ENCODE data around the gene FCHO1.
A peak's percentile ranks its signal among the peaks of the same experiment; 100 is the strongest.
"Not testable (repeated sequence)": the region's sequence is repeated elsewhere in the genome, so short reads cannot be mapped to it uniquely, and the experiment has no call there.

The FCHO1 gene

GRCh38 chr19:17762505-17763229, 11.4 kb downstream of the FCHO1 start:
- DNase-seq (ENCODE audit: low read depth) = no peak

GRCh38 chr19:17764348-17764747, 13.1 kb downstream of the FCHO1 start:
- DNase-seq (ENCODE audit: low read depth) = no peak

GRCh38 chr19:17765069-17765618, 13.9 kb downstream of the FCHO1 start:
- no peak for DNase-seq (ENCODE audit: low read depth)

GRCh38 chr19:17766543-17767131, 15.4 kb downstream of the FCHO1 start:
- peak; percentile 35 for DNase-seq (ENCODE audit: low read depth)

GRCh38 chr19:17767559-17767958, 16.3 kb downstream of the FCHO1 start:
- no peak for DNase-seq (ENCODE audit: low read depth)

GRCh38 chr19:17770613-17771012, 19.3 kb downstream of the FCHO1 start:
- no peak for DNase-seq (ENCODE audit: low read depth)

GRCh38 chr19:17772172-17772571, 20.9 kb downstream of the FCHO1 start:
- DNase-seq (ENCODE audit: low read depth) = no peak

- DNase-seq (ENCODE audit: low read depth) = no peak
Measured at GRCh38 chr19:17775245-17775927, 24.1 kb downstream of the FCHO1 start.

GRCh38 chr19:17775991-17776803, 24.9 kb downstream of the FCHO1 start:
- no peak for DNase-seq (ENCODE audit: low read depth)

GRCh38 chr19:17777840-17778239, 26.6 kb downstream of the FCHO1 start:
- DNase-seq (ENCODE audit: low read depth) = not testable (repeated sequence)

- no peak for DNase-seq (ENCODE audit: low read depth)
Measured at GRCh38 chr19:17778251-17778967, 27.1 kb downstream of the FCHO1 start.

- no peak for DNase-seq (ENCODE audit: low read depth)
Measured at GRCh38 chr19:17778968-17779929, 28.0 kb downstream of the FCHO1 start.

GRCh38 chr19:17780781-17781180, 29.5 kb downstream of the FCHO1 start:
- DNase-seq (ENCODE audit: low read depth) = no peak

- not testable (repeated sequence) for DNase-seq (ENCODE audit: low read depth)
Measured at GRCh38 chr19:17783721-17784120, 32.4 kb downstream of the FCHO1 start.

GRCh38 chr19:17784201-17785008, 33.1 kb downstream of the FCHO1 start:
- DNase-seq (ENCODE audit: low read depth) = no peak

GRCh38 chr19:17787274-17787913, 36.1 kb downstream of the FCHO1 start:
- DNase-seq (ENCODE audit: low read depth) = no peak

GRCh38 chr19:17788632-17789031, 37.4 kb downstream of the FCHO1 start:
- DNase-seq (ENCODE audit: low read depth) = no peak

GRCh38 chr19:17790059-17790780, 38.9 kb downstream of the FCHO1 start:
- DNase-seq (ENCODE audit: low read depth) = no peak
